Right atrium auricular region (tissue), 2 donors: Measurements from ENCODE around the gene RNF222. TPM values are rescaled to one million over a fixed set of nuclear protein-coding genes. Genes with fewer than 3 reads are reported as not detected.

Experiments
- DNase-seq: peaks from one replicate; pipeline ENCODE4 v3.0.0-alpha.2; 2019; ENCODE audit warnings: low spot score
- H3K27ac ChIP-seq, 2 donors: fragments of 200-600 bp; sonication (generic); 1 replicate in 1 of 2; 2 replicates in 1 of 2; pipeline ENCODE4 v1.5.1; 2016 to 2019
- H3K27me3 ChIP-seq, 2 donors: fragments of 200-600 bp; sonication (generic); one replicate each; pipeline versions ENCODE4 v1.5.1 to v1.6.0; 2017 to 2019
- H3K36me3 ChIP-seq: fragments of 200-600 bp; sonication (generic); one replicate; pipeline ENCODE4 v1.5.1; 2016
- H3K4me1 ChIP-seq, 2 donors: fragments of 200-600 bp; sonication (generic); one replicate each; pipeline versions ENCODE4 v1.5.1 to v1.6.0; 2017 to 2019
- H3K4me3 ChIP-seq, 2 donors: fragments of 200-600 bp; sonication (generic); 1 replicate in 1 of 2; 2 replicates in 1 of 2; pipeline ENCODE4 v1.5.1; 2017 to 2019; ENCODE audit warnings: mild to moderate bottlenecking in 1 of 2, moderate library complexity in 1 of 2
- H3K9me3 ChIP-seq, 2 donors: fragments of 200-600 bp; sonication (generic); one replicate each; pipeline ENCODE4 v1.5.1; 2019
- CTCF ChIP-seq, 2 donors: fragments of 200-600 bp; sonication (generic); IDR thresholded peaks; one replicate each; pipeline ENCODE4 v1.5.1; 2019; ENCODE audit warnings: antibody characterized with exemption in 2 of 2
- total RNA-seq, 2 donors: library from RNA; depleted of rRNA; stranded (reverse); fragments of >200 nt; gene quantifications; one replicate each; pipeline ENCODE4 v1.1.0, GENCODE V29; 2016

RNF222 gene
- total RNA-seq, 2 donors from 2014 or later: not detected

GRCh38 chr17:8439681-8440080, 42.1 kb upstream of the RNF222 start:
- no peak for TF ChIP-seq CTCF (IDR thresholded peaks at IDR 0.05)
- no peak overlapping the region for H3K27ac ChIP-seq
- peaks cover 0 to 65% of the 10 kb centered on the region in 2 donors for H3K4me1 ChIP-seq

DNA sequence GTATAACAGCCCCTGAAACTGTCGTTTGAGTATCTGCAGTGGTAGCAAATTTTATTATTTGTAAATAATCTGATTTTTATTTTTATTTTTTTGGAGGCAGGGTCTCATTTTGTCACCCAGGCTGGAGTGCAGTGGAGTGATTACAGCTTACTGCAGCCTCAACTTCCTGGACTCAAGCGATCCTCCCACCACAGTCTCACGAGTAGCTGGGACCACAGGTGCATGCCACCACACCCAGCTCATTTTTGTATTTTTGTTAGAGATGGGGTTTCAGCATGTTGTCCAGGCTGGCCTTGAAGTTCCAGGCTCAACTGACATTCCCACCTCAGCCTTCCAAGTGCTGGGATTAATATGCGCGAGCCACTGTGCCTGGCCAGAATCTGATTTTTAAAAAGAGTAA, 40.8 kb upstream of the RNF222 start:
- Histone ChIP-seq H3K4me3 (no peak overlapping the region), H3K9me3 (no peaks in the 10 kb centered on the region), H3K36me3 (no peaks in the 10 kb centered on the region), H3K4me1 (peaks cover 0 to 57% of the 10 kb centered on the region in 2 donors), H3K27me3 (no peaks in the 10 kb centered on the region), H3K27ac (no peak overlapping the region)
- DNase-seq: no peak
- no peak for TF ChIP-seq CTCF (IDR thresholded peaks at IDR 0.05)

More at GRCh38 chr17:8439681-8440080, 42.1 kb upstream of the RNF222 start:
- Histone ChIP-seq H3K4me3 (no peak overlapping the region), H3K9me3 (no peaks in the 10 kb centered on the region), H3K36me3 (peaks cover 11% of the 10 kb centered on the region), H3K27me3 (no peaks in the 10 kb centered on the region)
- no peak for DNase-seq

DNA sequence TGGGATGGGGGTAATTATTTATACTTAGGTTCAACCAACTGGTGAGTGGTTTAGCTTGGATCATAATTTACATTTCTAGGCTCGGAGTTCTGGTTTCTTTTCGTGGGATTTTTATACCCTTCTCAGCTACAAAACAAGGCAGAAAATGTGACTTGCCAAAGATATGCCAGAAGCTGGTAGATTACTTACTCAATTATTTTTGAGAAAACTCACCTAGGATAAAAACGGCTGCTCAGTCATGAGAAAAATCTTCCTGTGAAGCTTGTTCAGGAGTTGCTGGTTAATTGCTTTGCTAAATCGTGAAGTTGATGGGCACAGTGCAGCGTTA, 39.2 kb upstream of the RNF222 start:
- peak overlapping the region; percentile 99 to 100 for H3K27ac ChIP-seq
- H3K4me3 ChIP-seq: peak overlapping the region; percentile 95
- no peak for DNase-seq
- peaks cover 0 to 45% of the 10 kb centered on the region in 2 donors for H3K4me1 ChIP-seq
- no peak for TF ChIP-seq CTCF (IDR thresholded peaks at IDR 0.05)
- no peaks in the 10 kb centered on the region for H3K9me3 ChIP-seq
- no peaks in the 10 kb centered on the region for H3K36me3 ChIP-seq
- H3K27me3 ChIP-seq: no peaks in the 10 kb centered on the region

DNA sequence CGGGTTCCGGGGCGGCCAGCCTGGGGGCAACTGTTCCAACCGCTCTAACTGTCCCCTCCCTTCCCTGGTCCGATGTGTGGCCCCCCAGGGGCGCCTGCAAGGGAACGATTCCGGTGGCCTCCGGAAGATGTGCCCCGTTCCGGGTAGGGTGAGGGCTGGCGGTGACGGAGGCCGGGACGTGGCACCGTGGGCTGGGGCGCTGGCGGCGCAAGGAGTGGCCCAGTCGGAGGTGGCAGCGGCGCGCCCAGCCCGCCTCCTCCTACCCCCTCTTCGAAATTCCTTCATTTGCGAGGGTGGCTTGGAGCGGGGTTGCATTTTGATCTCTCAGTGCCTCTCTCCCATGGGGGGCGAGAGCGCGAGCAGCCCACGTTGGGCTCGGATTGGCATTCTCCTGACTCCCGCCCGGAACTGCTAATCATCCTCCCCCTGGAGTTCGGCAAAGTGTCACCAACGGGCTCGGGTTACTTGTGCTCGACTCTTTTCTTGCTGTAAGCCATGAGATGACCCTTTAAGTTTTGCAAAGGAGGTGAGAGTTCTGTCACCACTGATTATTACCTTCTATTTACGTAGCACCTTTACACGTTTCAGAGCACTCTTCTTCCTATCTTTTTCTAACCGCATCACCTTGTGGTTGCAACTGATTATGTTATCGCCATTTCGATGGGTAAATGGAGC, 38.7 kb upstream of the RNF222 start:
- peak; percentile 74 for DNase-seq
- Histone ChIP-seq H3K36me3 (no peaks in the 10 kb centered on the region), H3K4me1 (peaks cover 0 to 45% of the 10 kb centered on the region in 2 donors)

DNA sequence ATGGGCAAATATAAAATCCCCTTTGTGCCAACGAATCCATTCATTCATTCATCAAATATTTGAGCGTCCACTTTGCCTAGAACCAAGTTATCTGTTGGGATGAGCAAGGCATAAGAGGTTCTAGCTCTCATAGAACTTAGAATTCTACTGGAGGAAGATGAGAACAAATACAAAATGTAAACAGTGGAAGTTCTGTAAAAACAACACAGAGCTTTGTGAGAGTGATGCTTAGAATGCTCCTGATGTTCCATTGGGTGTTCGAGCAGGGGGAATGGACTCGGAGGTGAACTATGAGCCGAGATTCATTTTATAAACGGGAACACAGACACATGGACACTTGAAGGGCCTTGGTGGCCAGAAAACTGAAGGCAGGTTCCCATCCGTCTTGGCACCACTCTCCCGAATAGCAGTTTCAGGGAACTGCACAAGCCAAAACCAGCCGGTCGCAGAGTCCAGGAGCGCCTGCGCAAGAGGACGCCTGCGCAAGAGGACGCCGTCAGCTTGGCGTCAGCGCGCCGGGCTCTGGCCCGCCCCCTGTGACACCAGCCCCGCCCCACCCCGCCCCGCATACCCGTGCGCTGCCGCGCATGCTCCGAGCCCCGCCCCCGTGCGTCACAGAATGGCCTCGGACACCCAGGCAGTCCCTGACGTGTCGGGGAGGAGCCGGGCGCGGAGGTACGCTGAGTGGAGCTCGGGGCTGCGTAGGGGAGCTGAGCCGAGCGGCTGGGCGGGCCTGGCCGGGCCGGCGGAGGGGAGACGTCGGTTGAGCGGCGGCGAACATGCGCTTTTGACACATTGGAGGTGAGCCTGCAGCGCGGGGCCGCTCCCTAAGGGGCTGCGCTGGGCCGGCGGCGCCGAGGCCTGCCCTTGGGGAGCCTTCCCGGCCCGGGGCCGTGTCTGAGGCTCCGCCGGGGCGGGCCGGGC, 37.9 kb upstream of the RNF222 start, which contains the start of gene NDEL1:
NDEL1 (plus strand) TSS at position 640 of the 924 bp plus-strand sequence. CDS start 8,388 bp downstream, outside the sequence.
- TF ChIP-seq CTCF (IDR thresholded peaks at IDR 0.05): no peak
- H3K27me3 ChIP-seq: no peaks in the 10 kb centered on the region
- no peaks in the 10 kb centered on the region for H3K9me3 ChIP-seq
- peaks cover 0 to 47% of the 10 kb centered on the region in 2 donors for H3K4me1 ChIP-seq
- DNase-seq: peak; percentile 98
- peak within 1 kb of the TSS; percentile 95 for H3K4me3 ChIP-seq
- no peaks in the 10 kb centered on the region for H3K36me3 ChIP-seq
- H3K27ac ChIP-seq: peak within 1 kb of the TSS; percentile 99 to 100

More for the DNA sequence above, 38.7 kb upstream of the RNF222 start:
- H3K4me3 ChIP-seq: peak overlapping the region; percentile 95
- H3K27me3 ChIP-seq: no peaks in the 10 kb centered on the region
- H3K27ac ChIP-seq: peak overlapping the region; percentile 99 to 100
- H3K9me3 ChIP-seq: no peaks in the 10 kb centered on the region
- TF ChIP-seq CTCF (IDR thresholded peaks at IDR 0.05): peak in 1 of 2 donors; percentile 16
